HUES6 (cell line): ENCODE data around the gene HIVEP3.

Experiments used
- H3K27ac ChIP-seq: 2 replicates; pipeline ENCODE4 v1.7.0; 2013; ENCODE audit warnings: low read depth, mild to moderate bottlenecking, low read length, inconsistent platforms
- H3K27me3 ChIP-seq: 2 replicates; pipeline ENCODE4 v1.6.1; 2013; ENCODE audit warnings: low read length; ENCODE audit not compliant: control insufficient read depth, insufficient read depth
- H3K36me3 ChIP-seq: 2 replicates; pipeline ENCODE4 v1.6.1; 2013; ENCODE audit warnings: low read length; ENCODE audit not compliant: control insufficient read depth, insufficient read depth
- H3K4me1 ChIP-seq: 2 replicates; pipeline ENCODE4 v1.6.1; 2013; ENCODE audit warnings: low read length; ENCODE audit not compliant: control insufficient read depth, insufficient read depth
- H3K4me3 ChIP-seq: 2 replicates; pipeline ENCODE4 v1.5.1; 2013; ENCODE audit warnings: low read depth, low read length
- H3K9ac ChIP-seq: one replicate; pipeline ENCODE4 v1.6.1; 2013; ENCODE audit warnings: mild to moderate bottlenecking, low read length
- H3K9me3 ChIP-seq: 2 replicates; pipeline ENCODE4 v1.6.1; 2013; ENCODE audit warnings: low read depth, low read length; ENCODE audit not compliant: control insufficient read depth, insufficient read depth

HIVEP3 gene

DNA sequence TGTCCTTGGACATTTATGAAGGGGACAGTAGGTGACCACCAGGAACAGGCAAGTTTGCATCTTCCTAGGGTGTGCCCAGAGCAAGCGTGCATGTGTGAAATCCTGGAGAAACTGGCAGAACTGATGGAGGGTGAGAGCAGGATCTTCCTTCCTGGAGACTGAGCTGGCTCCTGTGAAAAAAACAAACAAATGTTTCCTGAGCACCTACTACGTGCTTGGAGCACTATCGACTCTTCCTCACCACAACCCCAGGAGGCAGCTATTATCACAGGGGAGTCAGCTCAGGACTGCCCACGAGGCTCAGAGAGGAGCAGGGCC lies 432.7 kb downstream of the HIVEP3 start:
- H3K4me1 ChIP-seq, result peaks cover 58% of the 10 kb centered on the region
- peaks cover 4% of the 10 kb centered on the region; the same call in 1 of the 2 replicates for H3K27me3 ChIP-seq
- H3K4me3 ChIP-seq, result no peak overlapping the region
- H3K9me3 ChIP-seq, result no peaks in the 10 kb centered on the region
- H3K36me3 ChIP-seq, result no peaks in the 10 kb centered on the region
- 0 out of 2 replicates have a peak overlapping the region, but pooled peaks have one; percentile 63 for H3K27ac ChIP-seq
- peak overlapping the region; percentile 14 for H3K9ac ChIP-seq

GRCh38 chr1:41485605-41486004 lies 433.1 kb downstream of the HIVEP3 start:
- no peaks in the 10 kb centered on the region for H3K36me3 ChIP-seq
- no peaks in the 10 kb centered on the region for H3K9me3 ChIP-seq
- H3K4me3 ChIP-seq, result no peak overlapping the region
- peaks cover 4% of the 10 kb centered on the region; the same call in 1 of the 2 replicates for H3K27me3 ChIP-seq
- H3K9ac ChIP-seq, result peak overlapping the region; percentile 25
- H3K4me1 ChIP-seq, result peaks cover 58% of the 10 kb centered on the region
- no peak overlapping the region for H3K27ac ChIP-seq

DNA sequence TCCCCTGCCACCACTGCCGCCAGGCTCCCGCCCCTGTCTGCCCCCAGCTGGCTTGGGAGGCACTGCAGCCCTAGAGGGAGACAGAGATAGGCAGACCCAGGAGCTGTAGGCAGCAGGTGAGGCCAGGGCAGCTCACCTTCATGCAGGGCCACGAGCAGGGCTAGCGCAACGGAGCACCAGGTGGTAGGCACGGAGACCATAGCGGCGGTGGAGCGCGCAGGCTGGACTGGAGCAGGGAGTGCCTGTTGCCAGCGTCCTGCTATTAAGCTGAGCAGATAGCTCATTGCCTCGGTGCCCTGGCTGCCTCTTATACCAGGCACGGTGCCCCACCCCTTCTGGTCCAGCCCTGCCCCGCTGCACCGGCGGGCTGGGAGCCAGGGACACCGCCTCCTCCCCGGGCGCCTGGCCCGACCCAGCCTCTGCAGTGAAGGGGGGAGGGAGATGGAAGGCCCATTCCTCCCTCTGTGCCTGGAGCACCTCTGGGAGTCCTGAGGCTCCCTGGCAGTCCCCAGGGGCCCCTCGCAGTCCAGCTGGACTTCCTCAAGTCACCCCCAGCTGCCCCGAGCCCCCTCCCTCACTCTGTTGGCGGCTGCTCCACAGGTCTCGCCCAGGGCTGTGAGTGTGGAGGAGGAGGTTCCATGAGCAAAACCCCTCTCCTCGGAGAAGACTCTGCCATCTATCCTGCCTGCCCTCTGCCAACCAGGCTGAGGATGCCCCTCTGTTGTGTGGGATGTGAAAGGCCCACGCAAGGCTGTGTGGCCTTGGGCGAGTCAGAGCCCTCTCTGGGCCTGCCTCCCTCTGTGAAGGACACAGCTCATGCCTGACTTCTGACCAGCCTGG lies 434.1 kb downstream of the HIVEP3 start, which contains the start of gene EDN2:
TSS of gene EDN2 (minus strand) at position 282 of the 840 bp plus-strand sequence. CDS start at position 200, 82 bp downstream.
- Histone ChIP-seq H3K9ac (peak within 1 kb of the TSS; percentile 25), H3K4me1 (peaks cover 58% of the 10 kb centered on the region), H3K4me3 (no peak within 1 kb of the TSS), H3K27me3 (peaks cover 4% of the 10 kb centered on the region; the same call in 1 of the 2 replicates), H3K36me3 (no peaks in the 10 kb centered on the region), H3K27ac (no peak within 1 kb of the TSS), H3K9me3 (no peaks in the 10 kb centered on the region)

DNA sequence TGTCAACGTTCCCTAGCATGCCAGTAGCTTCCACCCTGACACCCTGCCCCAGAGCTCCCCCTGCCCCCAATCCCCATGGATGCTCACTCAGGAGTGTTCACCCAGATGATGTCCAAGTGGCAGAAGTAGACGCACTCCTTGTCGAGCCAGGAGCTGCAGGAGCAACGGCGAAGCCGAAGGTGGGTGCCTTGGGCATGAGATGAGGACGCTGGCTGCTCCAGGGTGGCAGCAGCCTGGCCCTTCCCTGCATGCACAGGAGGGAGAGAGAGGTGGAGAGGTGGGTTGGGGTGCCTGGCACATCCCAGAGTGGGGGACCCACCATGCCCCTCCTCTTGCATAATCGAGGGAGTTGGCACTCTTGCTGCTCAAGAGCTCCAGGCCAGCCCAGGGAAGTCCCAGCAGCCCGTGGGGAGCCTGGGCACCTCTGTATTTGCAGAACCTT lies 434.7 kb downstream of the HIVEP3 start:
- Histone ChIP-seq H3K4me3 (no peak overlapping the region), H3K9ac (no peak overlapping the region), H3K9me3 (no peaks in the 10 kb centered on the region), H3K36me3 (no peaks in the 10 kb centered on the region), H3K27me3 (peaks cover 4% of the 10 kb centered on the region; the same call in 1 of the 2 replicates), H3K4me1 (peaks cover 58% of the 10 kb centered on the region), H3K27ac (no peak overlapping the region)

DNA sequence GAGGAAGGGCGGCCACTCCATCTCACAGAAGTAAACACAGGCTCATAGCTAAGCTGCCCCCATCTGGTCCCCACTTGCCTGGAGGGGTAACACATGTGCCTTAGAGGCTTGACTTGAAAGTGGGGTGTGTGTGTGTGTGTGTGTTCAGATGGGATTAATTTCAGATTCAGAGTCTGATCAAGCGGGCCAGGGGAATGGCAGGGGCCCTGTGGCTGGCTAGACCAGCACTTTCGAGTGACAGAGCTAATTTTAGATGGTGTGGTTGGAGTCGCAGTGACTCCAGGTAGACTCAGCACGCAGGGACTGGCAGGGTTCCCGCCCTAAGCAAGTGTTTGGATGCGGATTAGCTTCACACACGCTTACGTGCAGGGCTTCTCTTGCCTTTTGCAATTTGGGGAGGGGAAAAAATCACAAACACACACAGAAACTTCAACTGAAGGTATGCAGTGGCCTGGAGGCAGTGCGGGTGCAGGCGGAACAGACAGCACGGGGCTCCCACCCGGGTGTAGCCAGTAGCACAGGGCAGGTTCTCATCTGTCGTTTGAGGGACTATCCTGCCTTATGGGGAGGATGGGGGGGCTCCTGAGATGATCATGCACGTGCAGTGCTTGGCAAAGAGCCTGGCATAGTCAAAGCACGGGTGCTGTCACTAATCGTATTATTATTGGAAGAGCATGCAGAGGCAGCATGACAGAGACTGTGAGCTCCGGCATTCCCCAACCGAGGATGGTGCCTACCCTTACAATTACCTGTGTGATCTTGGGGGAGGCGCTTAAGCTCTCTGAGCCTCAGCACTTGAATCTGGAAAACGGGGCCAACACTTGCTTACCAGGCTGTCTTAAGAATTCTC lies 435.5 kb downstream of the HIVEP3 start:
- H3K9me3 ChIP-seq, result no peaks in the 10 kb centered on the region
- H3K36me3 ChIP-seq, result no peaks in the 10 kb centered on the region
- H3K9ac ChIP-seq, result no peak overlapping the region
- peaks cover 4% of the 10 kb centered on the region; the same call in 1 of the 2 replicates for H3K27me3 ChIP-seq
- no peak overlapping the region for H3K4me3 ChIP-seq
- H3K27ac ChIP-seq, result no peak overlapping the region
- peaks cover 55% of the 10 kb centered on the region for H3K4me1 ChIP-seq

DNA sequence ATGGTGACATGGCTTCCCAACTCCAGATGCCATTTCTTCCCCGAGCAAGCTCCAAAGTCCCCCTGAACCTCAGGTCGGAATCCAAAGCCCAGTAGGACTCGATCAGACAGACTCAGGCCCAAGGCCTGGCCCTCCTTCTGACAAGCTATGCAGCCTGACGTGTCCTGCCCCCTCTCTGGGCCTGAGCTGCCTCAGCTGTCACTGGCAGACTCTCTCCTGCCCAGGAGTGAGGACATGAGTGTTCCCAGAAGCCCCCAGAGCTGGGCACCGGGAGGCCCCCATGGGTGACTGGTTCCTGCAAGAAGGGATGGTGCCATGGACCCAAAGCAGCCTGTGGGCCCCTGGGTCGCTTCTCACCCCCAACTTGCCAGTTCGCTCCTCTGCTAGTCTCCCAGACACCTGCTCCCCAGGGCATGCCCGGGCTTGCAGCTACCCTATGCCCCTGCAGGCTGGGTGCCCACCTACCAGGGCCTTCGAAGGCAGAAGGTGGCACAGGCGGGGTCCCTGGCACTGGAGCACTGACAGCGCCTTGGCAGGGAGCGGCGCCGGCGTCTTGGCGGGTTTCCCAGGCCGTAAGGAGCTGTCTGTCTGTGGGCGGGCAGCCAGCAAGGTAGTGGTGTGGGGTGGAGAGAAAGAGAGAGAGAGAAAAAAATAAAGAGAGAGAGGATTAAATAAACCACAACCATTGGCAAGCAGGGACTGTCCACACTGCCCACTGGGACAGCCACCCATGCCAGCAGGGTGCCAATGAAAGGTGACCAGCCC lies 436.5 kb downstream of the HIVEP3 start:
- H3K4me3 ChIP-seq, result no peak overlapping the region
- H3K4me1 ChIP-seq, result peaks cover 46% of the 10 kb centered on the region
- H3K27ac ChIP-seq, result no peak overlapping the region
- no peaks in the 10 kb centered on the region for H3K9me3 ChIP-seq
- no peaks in the 10 kb centered on the region for H3K36me3 ChIP-seq
- 0 out of 2 replicates have a peak, but pooled peaks cover under 1% of the 10 kb centered on the region for H3K27me3 ChIP-seq
- H3K9ac ChIP-seq, result no peak overlapping the region

- H3K36me3 ChIP-seq, result no peaks in the 10 kb centered on the region
- no peak overlapping the region for H3K9ac ChIP-seq
- no peak overlapping the region for H3K4me3 ChIP-seq
- no peaks in the 10 kb centered on the region for H3K9me3 ChIP-seq
- H3K27me3 ChIP-seq, result no peaks in the 10 kb centered on the region
- H3K27ac ChIP-seq, result no peak overlapping the region
- H3K4me1 ChIP-seq, result peaks cover 40% of the 10 kb centered on the region
Observed at GRCh38 chr1:41481109-41481775, 437.5 kb downstream of the HIVEP3 start.

DNA sequence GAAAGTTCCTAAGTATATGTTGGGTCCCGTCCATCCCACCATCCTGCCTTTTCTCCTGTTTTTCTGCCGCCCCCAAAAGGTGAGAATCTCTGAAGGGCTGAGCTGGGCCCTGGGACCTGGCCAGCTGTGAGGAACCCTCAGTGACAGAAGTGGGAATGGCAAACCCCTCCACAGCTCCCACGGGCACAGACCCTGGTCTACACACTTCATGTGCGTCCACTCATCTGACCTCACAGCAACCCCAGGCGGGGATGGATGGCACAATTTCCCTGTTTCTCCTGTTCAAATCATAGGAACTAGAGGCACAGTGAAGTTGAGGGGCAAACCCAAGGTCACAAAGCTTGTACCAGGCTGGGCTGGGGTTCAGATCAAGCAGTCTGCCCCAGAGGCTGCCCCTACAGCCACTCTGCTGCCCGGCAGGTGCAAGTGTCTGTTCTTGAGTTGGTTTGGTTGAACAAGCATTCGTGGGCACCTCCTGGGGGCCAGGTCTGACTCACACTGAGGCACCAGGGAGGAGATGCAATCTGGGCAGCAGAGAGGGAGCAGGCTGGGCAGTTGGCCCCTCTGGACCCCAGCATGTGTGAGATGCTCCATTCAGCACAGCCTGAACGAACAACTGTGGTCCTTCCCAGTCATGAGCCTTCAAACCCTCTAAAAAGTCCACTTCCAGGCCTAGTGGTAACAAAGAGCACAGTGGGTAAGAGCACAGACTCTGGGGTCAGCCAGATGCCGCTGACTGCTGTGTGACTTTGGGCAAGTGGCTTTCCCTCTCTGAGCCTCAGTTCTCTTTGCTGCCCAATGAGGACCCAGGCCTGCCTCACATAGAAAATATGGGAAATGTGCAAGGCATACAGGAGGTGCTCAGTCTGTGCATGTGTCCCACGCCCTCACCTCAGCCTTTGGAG lies 438.3 kb downstream of the HIVEP3 start:
- no peak overlapping the region for H3K9ac ChIP-seq
- H3K4me1 ChIP-seq, result peaks cover 32% of the 10 kb centered on the region
- no peak overlapping the region for H3K4me3 ChIP-seq
- H3K27ac ChIP-seq, result no peak overlapping the region
- no peaks in the 10 kb centered on the region for H3K9me3 ChIP-seq
- H3K36me3 ChIP-seq, result no peaks in the 10 kb centered on the region
- no peaks in the 10 kb centered on the region for H3K27me3 ChIP-seq

- Histone ChIP-seq H3K36me3 (no peaks in the 10 kb centered on the region), H3K9ac (no peak overlapping the region), H3K9me3 (no peaks in the 10 kb centered on the region), H3K4me3 (no peak overlapping the region), H3K4me1 (peaks cover 29% of the 10 kb centered on the region), H3K27me3 (no peaks in the 10 kb centered on the region), H3K27ac (no peak overlapping the region)
Observed at GRCh38 chr1:41479808-41480160, 438.9 kb downstream of the HIVEP3 start.
